GM12874 (cell line): ENCODE measurements around the gene CPNE5.

ENCODE experiments used
- CTCF ChIP-seq: IDR thresholded peaks from 2 replicates; pipeline ENCODE4 v1.5.1; 2011; ENCODE audit warnings: low read depth, mild to moderate bottlenecking, control low read depth, low read length, moderate library complexity; ENCODE audit not compliant: insufficient read depth

CPNE5 gene

GRCh38 chr6:36817176-36817817, 21.9 kb downstream of the CPNE5 start:
- no peak for TF ChIP-seq CTCF

- TF ChIP-seq CTCF = no peak
Observed at GRCh38 chr6:36815962-36816735, 23.1 kb downstream of the CPNE5 start.

- TF ChIP-seq CTCF = no peak
Observed at GRCh38 chr6:36814249-36814648, 25.0 kb downstream of the CPNE5 start.

- TF ChIP-seq CTCF = no peak
Observed at GRCh38 chr6:36813526-36813925, 25.7 kb downstream of the CPNE5 start.

GRCh38 chr6:36809941-36810803, 29.1 kb downstream of the CPNE5 start:
- no peak for TF ChIP-seq CTCF

- TF ChIP-seq CTCF = no peak
Observed at GRCh38 chr6:36809156-36809555, 30.1 kb downstream of the CPNE5 start.

- TF ChIP-seq CTCF = no peak
Observed at GRCh38 chr6:36808634-36809033, 30.6 kb downstream of the CPNE5 start.
